ENCODE results near the gene CA11. TPM values are rescaled to one million over a fixed set of nuclear protein-coding genes. Genes with fewer than 3 reads are reported as not detected.

The CA11 gene
- total RNA-seq, 1 donor from 2014 or later, result 3.2 TPM

- no peak for DNase-seq (ENCODE audit: extremely low read depth, low read depth, low spot score)
Observed at GRCh38 chr19:48595833-48596232, 50.2 kb downstream of the CA11 start.

- no peak for DNase-seq (ENCODE audit: extremely low read depth, low read depth, low spot score)
Observed at GRCh38 chr19:48595171-48595570, 50.8 kb downstream of the CA11 start.

DNA sequence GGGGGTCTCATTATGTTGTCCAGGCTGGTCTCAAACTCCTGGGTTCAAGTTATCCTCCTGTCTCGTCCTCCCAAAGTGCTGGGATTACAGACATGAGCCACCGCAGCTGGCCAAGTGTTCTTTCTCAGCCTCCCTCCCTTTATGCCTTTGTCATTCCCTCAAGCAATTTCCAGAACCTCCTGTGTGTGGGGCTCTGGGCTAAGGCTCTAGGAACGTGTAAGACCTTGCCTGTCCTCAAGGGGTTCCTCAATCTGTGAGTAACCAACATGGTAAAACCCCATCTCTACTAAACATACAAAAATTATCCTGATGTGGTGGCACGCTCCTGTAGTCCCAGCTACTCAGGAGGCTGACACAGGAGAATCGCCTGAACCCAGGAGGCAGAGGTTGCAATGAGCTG, 55.0 kb downstream of the CA11 start:
- DNase-seq (ENCODE audit: extremely low read depth, low read depth, low spot score), result no peak

GRCh38 chr19:48588670-48589401, 57.2 kb downstream of the CA11 start:
- DNase-seq (ENCODE audit: extremely low read depth, low read depth, low spot score), result peak; percentile 31

Other genes starting within 250 kb of the CA11 start
- 34.2 and 35.7 TPM in 2 replicates for gene GRWD1, start 200.2 kb downstream of the CA11 start, total RNA-seq
- 0.73 and 1.2 TPM in 2 replicates for gene KCNJ14, start 190.6 kb downstream of the CA11 start, total RNA-seq
- gene CYTH2, start 176.8 kb downstream of the CA11 start, total RNA-seq, result 78.1 and 91.0 TPM in 2 replicates
- not detected in 2 replicates for gene LMTK3, start 134.4 kb downstream of the CA11 start, total RNA-seq
- gene SULT2B1, start 94.0 kb downstream of the CA11 start, total RNA-seq, result 0.19 TPM in 1 of 2 replicates, not detected in the other
- not detected in 2 replicates for gene SPACA4, start 39.4 kb downstream of the CA11 start, total RNA-seq
- not detected in 2 replicates for gene FAM83E, start 31.1 kb downstream of the CA11 start, total RNA-seq
- 1,686 and 2,007 TPM in 2 replicates for gene RPL18, start 27.0 kb downstream of the CA11 start, total RNA-seq
- gene SPHK2, start 26.7 kb downstream of the CA11 start, total RNA-seq, result 8.9 and 21.2 TPM in 2 replicates
- gene DBP, start 8.8 kb downstream of the CA11 start, total RNA-seq, result 2.9 and 4.1 TPM in 2 replicates
- gene NTN5, start 26.8 kb upstream of the CA11 start, total RNA-seq, result 1.4 and 1.8 TPM in 2 replicates
- gene FUT2, start 49.8 kb upstream of the CA11 start, total RNA-seq, result not detected in 2 replicates
- 0.29 and 1.6 TPM in 2 replicates for gene MAMSTR, start 73.5 kb upstream of the CA11 start, total RNA-seq
- 153 and 158 TPM in 2 replicates for gene RASIP1, start 94.4 kb upstream of the CA11 start, total RNA-seq
- gene IZUMO1, start 100.7 kb upstream of the CA11 start, total RNA-seq, result not detected in 2 replicates
- 6.1 and 6.4 TPM in 2 replicates for gene FUT1, start 106.5 kb upstream of the CA11 start, total RNA-seq
- not detected in 2 replicates for gene FGF21, start 109.3 kb upstream of the CA11 start, total RNA-seq
- gene BCAT2, start 164.8 kb upstream of the CA11 start, total RNA-seq, result 53.3 and 71.8 TPM in 2 replicates
- 38.8 and 39.6 TPM in 2 replicates for gene HSD17B14, start 190.3 kb upstream of the CA11 start, total RNA-seq
- gene PLEKHA4, start 222.4 kb upstream of the CA11 start, total RNA-seq, result 2.4 and 4.0 TPM in 2 replicates
- gene PPP1R15A, start 226.2 kb upstream of the CA11 start, total RNA-seq, result 74.2 and 82.8 TPM in 2 replicates

All from glomerular endothelial cell (primary cell).